ENCODE measurements around the gene TRAPPC2B.

The TRAPPC2B gene

GRCh38 chr19:57362997-57363687 lies at the start of gene TRAPPC2B, which contains the start of gene ZNF547:
Gene TRAPPC2B (plus strand): TSS chr19:57363551. CDS start chr19:57364834, 1,283 bp downstream.
Gene ZNF547 (plus strand): TSS chr19:57363551. CDS start chr19:57368556, 5,005 bp downstream.
- Histone ChIP-seq H3K4me3 (ENCODE audit: low read depth, low read length) (peak within 1 kb of the TSS; percentile 86), H3K4me1 (ENCODE audit: control insufficient read depth, insufficient read depth, low read length) (peaks cover 4% of the 10 kb centered on the region; the same call in 1 of the 2 replicates), H3K36me3 (ENCODE audit: control insufficient read depth in 2 of 2, insufficient read depth in 1 of 2, low read length in 2 of 2) (peaks cover 11 to 17% of the 10 kb centered on the region in 2 experiments), H3K27ac (ENCODE audit: extremely low read depth, low read depth, low read length) (peak within 1 kb of the TSS; percentile 54), H3K9me3 (ENCODE audit: control insufficient read depth, insufficient read depth, low read depth, low read length) (no peaks in the 10 kb centered on the region)
- ChIA-PET POLR2A (interaction anchor here (0.6 to 2.2 kb wide), 9 partner anchors 9 to 787 kb away, joined by 3 to 29 read pairs (median 4); partner anchors contain the start of genes ZNF304, ZNF329, ZNF548 and ZNF552), CTCF (no interaction called here)
- TF ChIP-seq ZNF830 (tag by site-specific recombination; IDR thresholded peaks at IDR 0.05; ENCODE audit: low read depth) (no peak), ZNF10 (tag by site-specific recombination; IDR thresholded peaks at IDR 0.05) (no peak), ZNF521 (tag by site-specific recombination; IDR thresholded peaks at IDR 0.05) (no peak), ZNF529 (tag by site-specific recombination; IDR thresholded peaks at IDR 0.05; ENCODE audit: insufficient replicate concordance) (no peak), ZNF140 (tag by site-specific recombination; IDR thresholded peaks at IDR 0.05) (no peak), ZNF423 (tag by site-specific recombination; IDR thresholded peaks at IDR 0.05) (no peak), ZSCAN5A (tag by site-specific recombination; IDR thresholded peaks at IDR 0.05) (0 out of 2 replicates have a peak, but pooled peaks have one; percentile 42), ZNF2 (tag by site-specific recombination; IDR thresholded peaks at IDR 0.05) (0 out of 2 replicates have a peak, but pooled peaks have one; percentile 35), ZNF76 (tag by site-specific recombination; IDR thresholded peaks at IDR 0.05; ENCODE audit: borderline replicate concordance, low read depth) (peak; percentile 79; the same call in 1 of the 2 replicates), ZNF561 (tag by site-specific recombination; IDR thresholded peaks at IDR 0.05; ENCODE audit: borderline replicate concordance) (no peak), INSM2 (tag by site-specific recombination; IDR thresholded peaks at IDR 0.05) (no peak), ZNF514 (tag by site-specific recombination; IDR thresholded peaks at IDR 0.05) (no peak), ZNF16 (tag by site-specific recombination; IDR thresholded peaks at IDR 0.05; ENCODE audit: low read depth) (no peak), YY2 (tag by site-specific recombination; IDR thresholded peaks at IDR 0.05) (peak; percentile 59; the same call in 1 of the 2 replicates), ZNF148 (tag by site-specific recombination; IDR thresholded peaks at IDR 0.05; ENCODE audit: borderline replicate concordance) (no peak), ZNF37A (tag by site-specific recombination; IDR thresholded peaks at IDR 0.05) (no peak), KLF16 (tag by site-specific recombination; IDR thresholded peaks at IDR 0.05) (no peak), ZNF629 (tag by site-specific recombination; IDR thresholded peaks at IDR 0.05) (peak; percentile 100), ZNF157 (tag by site-specific recombination; IDR thresholded peaks at IDR 0.05) (no peak), ZNF239 (tag by site-specific recombination; IDR thresholded peaks at IDR 0.05) (no peak), ZBTB21 (tag by site-specific recombination; IDR thresholded peaks at IDR 0.05) (peak; percentile 100), ZNF768 (tag by site-specific recombination; IDR thresholded peaks at IDR 0.05) (no peak), HOXC10 (CRISPR knock-in tag; IDR thresholded peaks at IDR 0.05) (peak; percentile 90; the same call in 1 of the 2 replicates)
- TF ChIP-seq, protein P1, sequence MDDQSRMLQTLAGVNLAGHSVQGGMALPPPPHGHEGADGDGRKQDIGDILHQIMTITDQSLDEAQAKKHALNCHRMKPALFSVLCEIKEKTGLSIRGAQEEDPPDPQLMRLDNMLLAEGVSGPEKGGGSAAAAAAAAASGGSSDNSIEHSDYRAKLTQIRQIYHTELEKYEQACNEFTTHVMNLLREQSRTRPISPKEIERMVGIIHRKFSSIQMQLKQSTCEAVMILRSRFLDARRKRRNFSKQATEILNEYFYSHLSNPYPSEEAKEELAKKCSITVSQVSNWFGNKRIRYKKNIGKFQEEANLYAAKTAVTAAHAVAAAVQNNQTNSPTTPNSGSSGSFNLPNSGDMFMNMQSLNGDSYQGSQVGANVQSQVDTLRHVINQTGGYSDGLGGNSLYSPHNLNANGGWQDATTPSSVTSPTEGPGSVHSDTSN (CRISPR knock-in tag; IDR thresholded peaks at IDR 0.05) = no peak; the same call in 1 of the 2 replicates
- TF ChIP-seq, protein P2, sequence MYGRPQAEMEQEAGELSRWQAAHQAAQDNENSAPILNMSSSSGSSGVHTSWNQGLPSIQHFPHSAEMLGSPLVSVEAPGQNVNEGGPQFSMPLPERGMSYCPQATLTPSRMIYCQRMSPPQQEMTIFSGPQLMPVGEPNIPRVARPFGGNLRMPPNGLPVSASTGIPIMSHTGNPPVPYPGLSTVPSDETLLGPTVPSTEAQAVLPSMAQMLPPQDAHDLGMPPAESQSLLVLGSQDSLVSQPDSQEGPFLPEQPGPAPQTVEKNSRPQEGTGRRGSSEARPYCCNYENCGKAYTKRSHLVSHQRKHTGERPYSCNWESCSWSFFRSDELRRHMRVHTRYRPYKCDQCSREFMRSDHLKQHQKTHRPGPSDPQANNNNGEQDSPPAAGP (tag by site-specific recombination; IDR thresholded peaks at IDR 0.05) = no peak
- TF ChIP-seq, protein P3, sequence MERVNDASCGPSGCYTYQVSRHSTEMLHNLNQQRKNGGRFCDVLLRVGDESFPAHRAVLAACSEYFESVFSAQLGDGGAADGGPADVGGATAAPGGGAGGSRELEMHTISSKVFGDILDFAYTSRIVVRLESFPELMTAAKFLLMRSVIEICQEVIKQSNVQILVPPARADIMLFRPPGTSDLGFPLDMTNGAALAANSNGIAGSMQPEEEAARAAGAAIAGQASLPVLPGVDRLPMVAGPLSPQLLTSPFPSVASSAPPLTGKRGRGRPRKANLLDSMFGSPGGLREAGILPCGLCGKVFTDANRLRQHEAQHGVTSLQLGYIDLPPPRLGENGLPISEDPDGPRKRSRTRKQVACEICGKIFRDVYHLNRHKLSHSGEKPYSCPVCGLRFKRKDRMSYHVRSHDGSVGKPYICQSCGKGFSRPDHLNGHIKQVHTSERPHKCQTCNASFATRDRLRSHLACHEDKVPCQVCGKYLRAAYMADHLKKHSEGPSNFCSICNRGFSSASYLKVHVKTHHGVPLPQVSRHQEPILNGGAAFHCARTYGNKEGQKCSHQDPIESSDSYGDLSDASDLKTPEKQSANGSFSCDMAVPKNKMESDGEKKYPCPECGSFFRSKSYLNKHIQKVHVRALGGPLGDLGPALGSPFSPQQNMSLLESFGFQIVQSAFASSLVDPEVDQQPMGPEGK (tag by site-specific recombination; IDR thresholded peaks at IDR 0.05) = no peak
- TF ChIP-seq, protein P4, sequence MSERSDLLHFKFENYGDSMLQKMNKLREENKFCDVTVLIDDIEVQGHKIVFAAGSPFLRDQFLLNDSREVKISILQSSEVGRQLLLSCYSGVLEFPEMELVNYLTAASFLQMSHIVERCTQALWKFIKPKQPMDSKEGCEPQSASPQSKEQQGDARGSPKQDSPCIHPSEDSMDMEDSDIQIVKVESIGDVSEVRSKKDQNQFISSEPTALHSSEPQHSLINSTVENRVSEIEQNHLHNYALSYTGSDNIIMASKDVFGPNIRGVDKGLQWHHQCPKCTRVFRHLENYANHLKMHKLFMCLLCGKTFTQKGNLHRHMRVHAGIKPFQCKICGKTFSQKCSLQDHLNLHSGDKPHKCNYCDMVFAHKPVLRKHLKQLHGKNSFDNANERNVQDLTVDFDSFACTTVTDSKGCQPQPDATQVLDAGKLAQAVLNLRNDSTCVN (tag by site-specific recombination; optimal IDR thresholded peaks at IDR 0.05) = peak; percentile 97
